ENCODE measurements around the gene RBM14. TPM values are rescaled to one million over a fixed set of nuclear protein-coding genes. Genes with fewer than 3 reads are reported as not detected.

Gene RBM14
- total and polyA plus RNA-seq, 2 of the 4 experiments (the other 2 are of a cell fraction), result 9.3 to 31.1 TPM

DNA sequence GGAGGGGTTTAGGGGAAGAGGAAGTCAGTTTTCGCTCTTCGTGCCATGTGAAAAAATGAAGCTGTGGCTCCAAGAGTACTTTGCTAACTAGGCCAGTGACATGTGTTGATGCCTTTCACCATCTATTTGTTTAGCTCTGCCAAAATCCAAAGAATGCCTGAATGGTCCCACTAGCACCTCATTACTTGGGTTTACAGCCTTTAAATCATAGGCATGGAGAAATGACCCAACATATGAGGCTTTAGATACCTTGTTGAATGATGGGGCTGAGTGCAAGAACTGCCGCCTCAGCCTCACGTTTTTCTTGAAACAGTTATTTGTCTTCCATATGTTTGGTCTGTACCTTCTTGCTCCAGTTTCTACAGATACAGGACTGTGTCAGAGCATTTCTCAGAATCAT is 30.4 kb downstream of the RBM14 start:
- peaks cover 60% of the 10 kb centered on the region for H3K36me3 ChIP-seq (ENCODE audit: control insufficient read depth, insufficient read depth, low read length)
- no CpG with 5 or more reads among the region's 4 CpGs for WGBS, 2 experiments (ENCODE audit: extremely low coverage in 2 of 2, insufficient read length in 1 of 2)
- H2AFZ ChIP-seq (replicated peaks; ENCODE audit: low read length, poor library complexity), result no peak overlapping the region
- dilution Hi-C loops (cut with HindIII; ENCODE audit: low sequenced_read_pairs, unreplicated experiment) (no loop called here), intact Hi-C loops (cut with micrococcal nuclease) (no loop called here), in situ Hi-C loops (cut with MboI; ENCODE audit: low sequenced_read_pairs) (no loop called here)
- BruUV-seq (replicated peaks), result no TSS peak
- H3K4me1 ChIP-seq (ENCODE audit: control insufficient read depth, insufficient read depth, low read length), result peaks cover 9% of the 10 kb centered on the region
- H2BK20ac ChIP-seq (ENCODE audit: low read depth, low read length), result no peak overlapping the region
- no peak overlapping the region for H3K27ac ChIP-seq (ENCODE audit: insufficient read depth, low read length)
- TF ChIP-seq RFX5 (IDR thresholded peaks at IDR 0.05; ENCODE audit: low read depth, low read length) (no peak), BHLHE40 (IDR thresholded peaks at IDR 0.05; ENCODE audit: low read depth, low read length) (no peak), MXI1 (IDR thresholded peaks at IDR 0.05; ENCODE audit: borderline replicate concordance, low read depth, low read length) (no peak), POLR2A (IDR thresholded peaks at IDR 0.05; ENCODE audit: low read depth, low read length) (no peak), RAD21 (IDR thresholded peaks at IDR 0.05; ENCODE audit: low read length) (no peak), CHD1 (IDR thresholded peaks at IDR 0.05; ENCODE audit: low read depth, low read length) (no peak), RCOR1 (IDR thresholded peaks at IDR 0.05; ENCODE audit: insufficient replicate concordance, low read length) (no peak), NFE2L2 (IDR thresholded peaks at IDR 0.05; ENCODE audit: low read depth, low read length) (no peak), MAZ (IDR thresholded peaks at IDR 0.05; ENCODE audit: borderline replicate concordance, low read depth, low read length) (no peak)
- TF ChIP-seq, protein P1, sequence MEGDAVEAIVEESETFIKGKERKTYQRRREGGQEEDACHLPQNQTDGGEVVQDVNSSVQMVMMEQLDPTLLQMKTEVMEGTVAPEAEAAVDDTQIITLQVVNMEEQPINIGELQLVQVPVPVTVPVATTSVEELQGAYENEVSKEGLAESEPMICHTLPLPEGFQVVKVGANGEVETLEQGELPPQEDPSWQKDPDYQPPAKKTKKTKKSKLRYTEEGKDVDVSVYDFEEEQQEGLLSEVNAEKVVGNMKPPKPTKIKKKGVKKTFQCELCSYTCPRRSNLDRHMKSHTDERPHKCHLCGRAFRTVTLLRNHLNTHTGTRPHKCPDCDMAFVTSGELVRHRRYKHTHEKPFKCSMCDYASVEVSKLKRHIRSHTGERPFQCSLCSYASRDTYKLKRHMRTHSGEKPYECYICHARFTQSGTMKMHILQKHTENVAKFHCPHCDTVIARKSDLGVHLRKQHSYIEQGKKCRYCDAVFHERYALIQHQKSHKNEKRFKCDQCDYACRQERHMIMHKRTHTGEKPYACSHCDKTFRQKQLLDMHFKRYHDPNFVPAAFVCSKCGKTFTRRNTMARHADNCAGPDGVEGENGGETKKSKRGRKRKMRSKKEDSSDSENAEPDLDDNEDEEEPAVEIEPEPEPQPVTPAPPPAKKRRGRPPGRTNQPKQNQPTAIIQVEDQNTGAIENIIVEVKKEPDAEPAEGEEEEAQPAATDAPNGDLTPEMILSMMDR (conservative IDR thresholded peaks at IDR 0.05; ENCODE audit: low read depth, low read length), result no peak
- TF ChIP-seq, protein P2, sequence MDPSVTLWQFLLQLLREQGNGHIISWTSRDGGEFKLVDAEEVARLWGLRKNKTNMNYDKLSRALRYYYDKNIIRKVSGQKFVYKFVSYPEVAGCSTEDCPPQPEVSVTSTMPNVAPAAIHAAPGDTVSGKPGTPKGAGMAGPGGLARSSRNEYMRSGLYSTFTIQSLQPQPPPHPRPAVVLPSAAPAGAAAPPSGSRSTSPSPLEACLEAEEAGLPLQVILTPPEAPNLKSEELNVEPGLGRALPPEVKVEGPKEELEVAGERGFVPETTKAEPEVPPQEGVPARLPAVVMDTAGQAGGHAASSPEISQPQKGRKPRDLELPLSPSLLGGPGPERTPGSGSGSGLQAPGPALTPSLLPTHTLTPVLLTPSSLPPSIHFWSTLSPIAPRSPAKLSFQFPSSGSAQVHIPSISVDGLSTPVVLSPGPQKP (IDR thresholded peaks at IDR 0.05; ENCODE audit: borderline replicate concordance, low read depth, low read length), result no peak
- H4K20me1 ChIP-seq (ENCODE audit: insufficient read depth, low read length), result peaks cover 90% of the 10 kb centered on the region
- no peak overlapping the region for H3K4ac ChIP-seq (ENCODE audit: low read depth, low read length)
- POLR2A ChIA-PET (ENCODE audit: unreplicated experiment), result no interaction called here
- H3K56ac ChIP-seq (ENCODE audit: extremely low read depth, insufficient read depth, low read length), result no peak overlapping the region
- H3K14ac ChIP-seq (replicated peaks; ENCODE audit: low read depth, low read length), result no peak overlapping the region
- H3K27me3 ChIP-seq (ENCODE audit: control insufficient read depth, insufficient read depth, low read length), result no peaks in the 10 kb centered on the region
- no peak overlapping the region for H4K91ac ChIP-seq (ENCODE audit: insufficient read depth, low read depth, low read length)
- CTCF ChIA-PET, result no interaction called here
- H2BK120ac ChIP-seq (ENCODE audit: low read depth, low read length), result no peak overlapping the region
- peaks cover 18% of the 10 kb centered on the region for H3K9me1 ChIP-seq (ENCODE audit: insufficient read depth, low read length)
- H4K8ac ChIP-seq (ENCODE audit: low read depth in 2 of 2, low read length in 2 of 2), result no peak overlapping the region
- H3K9ac ChIP-seq (ENCODE audit: low read depth, low read length), result no peak overlapping the region
- no peaks in the 10 kb centered on the region for H3K9me3 ChIP-seq (ENCODE audit: control insufficient read depth, insufficient read depth, low read length)
- H3K79me1 ChIP-seq (ENCODE audit: low read depth in 1 of 2, low read length in 2 of 2), result peaks cover 42 to 84% of the 10 kb centered on the region in 2 experiments
- H3K4me2 ChIP-seq (ENCODE audit: low read depth, low read length), result no peak overlapping the region
- no peak overlapping the region for H2AK5ac ChIP-seq (ENCODE audit: low read depth, low read length)
- H4K5ac ChIP-seq (ENCODE audit: low read depth, low read length), result no peak overlapping the region
- ATAC-seq (ENCODE audit: low read depth), result no peak
- DNase-seq, result no peak
- no peak overlapping the region for H2BK5ac ChIP-seq (ENCODE audit: low read depth, low read length, poor library complexity, severe bottlenecking)
- no peak overlapping the region for H2AK9ac ChIP-seq (replicated peaks; ENCODE audit: low read depth, low read length, poor library complexity)
- H3K18ac ChIP-seq (ENCODE audit: low read depth, low read length), result no peak overlapping the region
- no peak overlapping the region for H3K4me3 ChIP-seq (ENCODE audit: insufficient read depth, low read depth, low read length)
- no peak overlapping the region for H3K23ac ChIP-seq (ENCODE audit: low read depth, low read length)
- no peak overlapping the region for H2BK15ac ChIP-seq (ENCODE audit: low read depth, low read length)

Measured in IMR-90 (cell line).